Left forelimb (tissue), 1 donor: ENCODE data around the gene CHEK1.
"Not testable (repeated sequence)": the region's sequence is repeated elsewhere in the genome, so short reads cannot be mapped to it uniquely, and the experiment has no call there.

ENCODE experiments used
- DNase-seq: peaks from one replicate; pipeline ENCODE4 v3.0.0-alpha.2; 2018; ENCODE audit warnings: low spot score

CHEK1 gene

GRCh38 chr11:125624756-125625213 is at the start of gene CHEK1:
Gene CHEK1 (plus strand): TSS chr11:125625163. CDS start chr11:125626769, 1,606 bp downstream.
- DNase-seq = no peak

GRCh38 chr11:125577181-125577580 is 47.8 kb upstream of the CHEK1 start:
- DNase-seq = not testable (repeated sequence)

- no peak for DNase-seq
Observed at GRCh38 chr11:125578783-125579182, 46.2 kb upstream of the CHEK1 start.

- no peak for DNase-seq
Observed at GRCh38 chr11:125579811-125580210, 45.2 kb upstream of the CHEK1 start.

GRCh38 chr11:125583496-125583895 is 41.5 kb upstream of the CHEK1 start:
- DNase-seq = no peak

- DNase-seq = no peak
Observed at GRCh38 chr11:125585487-125585886, 39.5 kb upstream of the CHEK1 start.

- DNase-seq = no peak
Observed at GRCh38 chr11:125586623-125587022, 38.3 kb upstream of the CHEK1 start.

- DNase-seq = no peak
Observed at GRCh38 chr11:125587480-125587879, 37.5 kb upstream of the CHEK1 start.

GRCh38 chr11:125588505-125588904 is 36.5 kb upstream of the CHEK1 start:
- no peak for DNase-seq

GRCh38 chr11:125591649-125592304 is 33.2 kb upstream of the CHEK1 start:
- peak; percentile 77 for DNase-seq

- peak; percentile 99 for DNase-seq
Observed at GRCh38 chr11:125592305-125593113, 32.5 kb upstream of the CHEK1 start, which contains the start of gene STT3A. Gene STT3A (plus strand): TSS chr11:125592852. CDS start chr11:125595916, 3,064 bp downstream.

- DNase-seq = no peak
Observed at GRCh38 chr11:125593114-125593820, 31.7 kb upstream of the CHEK1 start.

- no peak for DNase-seq
Observed at GRCh38 chr11:125594958-125595357, 30.0 kb upstream of the CHEK1 start.

GRCh38 chr11:125600663-125601062 is 24.3 kb upstream of the CHEK1 start:
- DNase-seq = no peak

- no peak for DNase-seq
Observed at GRCh38 chr11:125603207-125603606, 21.8 kb upstream of the CHEK1 start.

- no peak for DNase-seq
Observed at GRCh38 chr11:125605417-125605816, 19.5 kb upstream of the CHEK1 start.

GRCh38 chr11:125609545-125609944 is 15.4 kb upstream of the CHEK1 start:
- DNase-seq = no peak

- DNase-seq = no peak
Observed at GRCh38 chr11:125618383-125618782, 6.6 kb upstream of the CHEK1 start.

- DNase-seq = no peak
Observed at GRCh38 chr11:125621995-125622394, 3.0 kb upstream of the CHEK1 start.

- no peak for DNase-seq
Observed at GRCh38 chr11:125623064-125623463, 1.9 kb upstream of the CHEK1 start.

- no peak for DNase-seq
Observed at GRCh38 chr11:125625225-125625629, 264 bp downstream of the CHEK1 start.

GRCh38 chr11:125625630-125626287 is 796 bp downstream of the CHEK1 start:
- DNase-seq = peak; percentile 95
